Choroid plexus epithelial cell (primary cell): Measurements from ENCODE around the gene SPATA16.

Source experiments
- DNase-seq: peaks from one replicate; pipeline ENCODE4 v3.0.0-alpha.2; 2010; ENCODE audit warnings: low read depth
- H3K4me3 ChIP-seq: 2 replicates; pipeline ENCODE4 v1.5.1; 2011; ENCODE audit warnings: low read depth, mild to moderate bottlenecking, control low read depth, low read length, moderate library complexity
- TF ChIP-seq, protein P1 (sequence below): conservative IDR thresholded peaks from 2 replicates; pipeline ENCODE4 v1.5.1; 2011; ENCODE audit warnings: low read depth, mild to moderate bottlenecking, control low read depth, inconsistent platforms, low read length, moderate library complexity

Gene SPATA16

DNA sequence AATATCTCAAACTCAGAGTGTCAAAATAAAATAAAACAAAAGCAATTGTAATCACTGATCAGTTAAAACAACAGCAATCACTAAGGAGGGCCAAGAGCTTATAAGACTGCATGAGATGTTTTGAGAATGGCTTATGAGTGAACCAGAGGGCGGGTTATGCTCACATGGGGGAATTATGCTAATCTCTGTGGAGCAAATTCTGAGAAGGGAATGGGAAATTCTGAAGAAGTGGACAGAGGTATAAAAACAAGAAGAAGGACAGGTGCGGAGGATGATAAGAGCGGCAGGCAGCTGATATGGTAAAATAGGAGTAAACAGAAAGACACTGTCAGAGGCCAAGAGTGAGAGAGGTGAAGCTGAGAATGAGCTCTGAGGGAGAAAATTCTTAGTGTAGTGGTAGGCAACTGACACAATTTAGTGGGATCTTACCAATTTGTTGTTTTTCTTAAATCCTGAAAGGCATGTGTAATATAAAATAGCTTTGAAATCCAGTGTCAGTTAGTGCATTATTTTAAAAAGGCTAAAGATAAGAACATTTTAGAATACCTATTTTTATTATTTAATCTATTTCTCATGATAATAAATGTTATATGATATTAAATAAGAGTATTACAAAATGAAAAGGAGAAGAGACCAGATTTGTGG lies 133.8 kb downstream of the SPATA16 start:
- TF ChIP-seq, protein P1, sequence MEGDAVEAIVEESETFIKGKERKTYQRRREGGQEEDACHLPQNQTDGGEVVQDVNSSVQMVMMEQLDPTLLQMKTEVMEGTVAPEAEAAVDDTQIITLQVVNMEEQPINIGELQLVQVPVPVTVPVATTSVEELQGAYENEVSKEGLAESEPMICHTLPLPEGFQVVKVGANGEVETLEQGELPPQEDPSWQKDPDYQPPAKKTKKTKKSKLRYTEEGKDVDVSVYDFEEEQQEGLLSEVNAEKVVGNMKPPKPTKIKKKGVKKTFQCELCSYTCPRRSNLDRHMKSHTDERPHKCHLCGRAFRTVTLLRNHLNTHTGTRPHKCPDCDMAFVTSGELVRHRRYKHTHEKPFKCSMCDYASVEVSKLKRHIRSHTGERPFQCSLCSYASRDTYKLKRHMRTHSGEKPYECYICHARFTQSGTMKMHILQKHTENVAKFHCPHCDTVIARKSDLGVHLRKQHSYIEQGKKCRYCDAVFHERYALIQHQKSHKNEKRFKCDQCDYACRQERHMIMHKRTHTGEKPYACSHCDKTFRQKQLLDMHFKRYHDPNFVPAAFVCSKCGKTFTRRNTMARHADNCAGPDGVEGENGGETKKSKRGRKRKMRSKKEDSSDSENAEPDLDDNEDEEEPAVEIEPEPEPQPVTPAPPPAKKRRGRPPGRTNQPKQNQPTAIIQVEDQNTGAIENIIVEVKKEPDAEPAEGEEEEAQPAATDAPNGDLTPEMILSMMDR = no peak
- no peak for DNase-seq
- H3K4me3 ChIP-seq = no peak overlapping the region

DNA sequence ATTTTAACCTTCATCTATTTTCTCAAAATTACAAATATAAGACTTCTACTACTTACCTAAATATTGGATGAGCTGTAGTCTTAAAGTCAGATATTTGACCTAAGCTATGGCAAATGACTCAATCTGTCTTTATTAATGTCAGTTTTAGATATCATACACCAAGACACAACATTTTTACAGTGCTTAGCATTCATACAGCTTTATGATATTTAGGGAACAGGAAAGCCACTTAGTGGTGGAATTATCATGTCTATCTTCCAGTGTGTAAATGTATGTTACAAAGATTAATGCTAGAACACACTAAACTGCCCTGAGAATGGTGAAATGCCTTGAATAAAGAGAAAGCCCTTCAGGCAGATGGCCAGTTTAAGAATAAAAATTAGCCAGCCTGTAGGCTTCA lies 135.0 kb downstream of the SPATA16 start:
- no peak for DNase-seq
- H3K4me3 ChIP-seq = no peak overlapping the region
- TF ChIP-seq, protein P1 = no peak

DNA sequence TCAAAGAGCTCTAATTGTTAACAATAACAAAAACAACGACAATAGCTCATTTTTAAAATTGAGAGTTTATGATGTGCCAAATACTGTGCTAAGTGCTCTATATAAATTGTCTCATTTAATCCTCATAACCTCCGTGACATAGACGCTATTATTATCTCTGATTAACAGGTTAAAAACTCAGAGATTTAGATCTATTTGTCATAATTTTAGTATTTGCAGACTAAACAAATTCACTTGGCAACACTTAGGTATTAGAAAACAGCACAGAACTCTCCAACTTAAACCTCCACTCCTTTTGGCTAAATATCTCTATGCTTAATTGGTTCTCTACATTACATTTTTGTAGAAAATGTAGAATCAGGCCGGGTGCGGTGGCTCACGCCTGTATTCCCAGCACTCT lies 136.4 kb downstream of the SPATA16 start:
- TF ChIP-seq, protein P1 = no peak
- H3K4me3 ChIP-seq = no peak overlapping the region
- DNase-seq = no peak

DNA sequence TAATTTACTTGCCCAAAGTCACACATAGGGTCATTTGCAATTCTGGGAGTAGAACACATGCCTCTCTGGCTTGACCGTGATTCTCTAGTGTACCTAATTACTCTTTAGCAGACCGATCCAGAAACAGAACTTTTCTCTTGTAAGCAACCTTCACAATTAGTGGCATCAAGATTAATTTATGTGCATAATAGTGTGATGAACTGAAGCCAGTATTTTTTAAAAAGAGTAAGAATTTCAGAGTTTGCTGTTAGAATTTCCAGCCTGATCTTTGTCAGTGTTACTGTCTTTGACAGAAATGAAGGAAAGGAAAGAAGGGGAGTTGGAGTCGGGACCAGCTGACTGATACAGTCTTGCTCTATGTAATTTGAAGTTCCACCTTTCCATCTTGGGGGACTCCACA lies 137.1 kb downstream of the SPATA16 start:
- no peak overlapping the region for H3K4me3 ChIP-seq
- no peak for DNase-seq
- TF ChIP-seq, protein P1 = no peak

DNA sequence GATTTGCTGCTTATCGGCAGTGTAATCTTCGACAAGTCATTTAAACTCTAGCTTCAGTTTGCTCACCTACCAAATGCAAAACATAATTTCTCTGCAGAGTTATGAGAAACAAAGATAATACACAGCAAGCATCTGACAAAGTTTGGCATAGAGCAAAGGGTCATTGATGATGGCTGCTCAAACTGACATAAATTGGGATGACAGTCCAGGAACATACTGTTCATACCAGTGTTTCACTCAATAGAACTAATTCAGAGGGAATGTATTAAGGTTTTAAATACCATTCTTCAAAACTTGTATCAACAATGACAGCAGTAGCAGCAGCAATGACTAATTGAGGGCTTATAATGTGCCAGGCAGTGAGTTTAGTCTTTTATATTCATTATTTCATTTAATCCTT lies 137.6 kb downstream of the SPATA16 start:
- DNase-seq = no peak
- H3K4me3 ChIP-seq = no peak overlapping the region
- TF ChIP-seq, protein P1 = no peak

DNA sequence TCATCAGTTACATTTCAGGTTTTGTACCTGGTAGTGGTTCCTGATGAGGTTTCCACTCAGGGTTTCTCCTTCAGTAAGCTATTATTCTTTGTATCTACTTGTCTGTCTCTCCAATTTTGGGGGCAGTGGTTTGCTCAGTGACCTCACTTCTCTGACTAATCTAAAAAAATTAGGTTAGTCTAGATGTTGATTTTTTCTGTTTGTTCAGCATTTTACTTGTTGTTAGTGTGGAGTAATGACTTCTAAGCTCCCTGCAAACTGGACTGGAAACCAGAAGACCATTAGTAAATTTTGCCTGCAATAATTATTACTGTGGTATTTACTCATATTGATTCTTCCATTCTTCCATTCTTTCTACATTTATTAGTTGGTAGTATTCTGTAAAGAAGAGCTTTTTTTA lies 139.4 kb downstream of the SPATA16 start:
- DNase-seq = no peak
- H3K4me3 ChIP-seq = no peak overlapping the region
- TF ChIP-seq, protein P1 = no peak

DNA sequence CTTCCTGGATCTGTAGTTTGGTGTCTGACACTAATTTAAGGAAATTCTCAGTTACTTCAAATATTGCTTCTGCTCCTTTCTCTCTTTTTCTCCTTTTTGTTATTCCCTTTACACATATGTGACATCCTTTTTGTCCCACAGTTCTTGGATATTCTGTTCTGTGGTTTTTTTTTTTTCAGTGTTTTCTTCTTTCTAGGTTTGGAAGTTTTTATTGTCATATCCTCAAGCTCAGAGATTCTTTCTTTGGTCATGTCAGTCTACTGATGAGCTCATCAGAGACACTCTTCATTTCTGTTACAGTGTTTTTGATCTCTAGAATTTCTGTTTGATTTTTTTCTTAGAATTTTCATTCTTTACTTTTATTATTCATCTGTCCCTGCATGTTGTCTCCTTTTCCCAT lies 140.5 kb downstream of the SPATA16 start:
- no peak for DNase-seq
- TF ChIP-seq, protein P1 = no peak
- no peak overlapping the region for H3K4me3 ChIP-seq
